Measurements from ENCODE around the gene RPL31.

DNA sequence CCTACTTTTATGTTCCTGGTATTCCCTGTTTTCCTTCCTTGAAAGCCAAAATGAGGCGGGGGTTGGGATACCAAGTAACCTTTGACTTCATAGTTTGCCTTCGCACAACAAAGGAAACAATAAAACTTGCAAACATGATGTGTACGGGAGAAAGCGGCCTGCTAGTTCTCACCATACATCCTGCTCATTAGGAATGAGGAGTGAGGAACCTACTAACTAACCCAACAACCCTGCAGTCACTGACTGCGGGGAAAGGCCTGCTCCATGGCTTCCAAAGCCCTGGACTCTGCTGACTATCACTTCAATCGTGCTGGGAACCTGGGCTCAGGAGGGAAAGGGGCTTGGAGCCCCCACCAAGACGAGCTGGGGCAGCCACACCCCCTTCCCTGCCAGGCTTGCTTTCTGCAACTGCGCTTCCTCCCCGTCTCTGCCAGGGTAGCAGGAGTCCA is 24.2 kb downstream of the RPL31 start:
- TF ChIP-seq, protein P1, sequence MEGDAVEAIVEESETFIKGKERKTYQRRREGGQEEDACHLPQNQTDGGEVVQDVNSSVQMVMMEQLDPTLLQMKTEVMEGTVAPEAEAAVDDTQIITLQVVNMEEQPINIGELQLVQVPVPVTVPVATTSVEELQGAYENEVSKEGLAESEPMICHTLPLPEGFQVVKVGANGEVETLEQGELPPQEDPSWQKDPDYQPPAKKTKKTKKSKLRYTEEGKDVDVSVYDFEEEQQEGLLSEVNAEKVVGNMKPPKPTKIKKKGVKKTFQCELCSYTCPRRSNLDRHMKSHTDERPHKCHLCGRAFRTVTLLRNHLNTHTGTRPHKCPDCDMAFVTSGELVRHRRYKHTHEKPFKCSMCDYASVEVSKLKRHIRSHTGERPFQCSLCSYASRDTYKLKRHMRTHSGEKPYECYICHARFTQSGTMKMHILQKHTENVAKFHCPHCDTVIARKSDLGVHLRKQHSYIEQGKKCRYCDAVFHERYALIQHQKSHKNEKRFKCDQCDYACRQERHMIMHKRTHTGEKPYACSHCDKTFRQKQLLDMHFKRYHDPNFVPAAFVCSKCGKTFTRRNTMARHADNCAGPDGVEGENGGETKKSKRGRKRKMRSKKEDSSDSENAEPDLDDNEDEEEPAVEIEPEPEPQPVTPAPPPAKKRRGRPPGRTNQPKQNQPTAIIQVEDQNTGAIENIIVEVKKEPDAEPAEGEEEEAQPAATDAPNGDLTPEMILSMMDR (IDR thresholded peaks at IDR 0.05), result no peak
- TF ChIP-seq POLR2AphosphoS5 (IDR thresholded peaks at IDR 0.05), result no peak

Measured in sigmoid colon (tissue), 4 donors.